ENCODE results near the gene HAUS7.

HAUS7 gene

GRCh38 chrX:153498453-153498852 lies 28.1 kb upstream of the HAUS7 start:
- Histone ChIP-seq H3K27me3 (replicated peaks; ENCODE audit: control insufficient read depth, insufficient read depth, low read length) (peaks cover 4% of the 10 kb centered on the region), H3K9ac (ENCODE audit: low read length) (no peak overlapping the region), H3K36me3 (ENCODE audit: control insufficient read depth, insufficient read depth, low read length, severe bottlenecking) (no peaks in the 10 kb centered on the region), H3K9me3 (ENCODE audit: control insufficient read depth, low read length) (no peaks in the 10 kb centered on the region), H3K4me1 (ENCODE audit: control insufficient read depth, insufficient read depth, low read length) (no peaks in the 10 kb centered on the region), H3K4me3 (ENCODE audit: low read length) (no peak overlapping the region)
- DNase-seq (ENCODE audit: low read depth), result no peak

- Histone ChIP-seq H3K4me3 (ENCODE audit: low read length) (no peak overlapping the region), H3K27me3 (replicated peaks; ENCODE audit: control insufficient read depth, insufficient read depth, low read length) (peaks cover 4% of the 10 kb centered on the region), H3K36me3 (ENCODE audit: control insufficient read depth, insufficient read depth, low read length, severe bottlenecking) (no peaks in the 10 kb centered on the region), H3K9ac (ENCODE audit: low read length) (no peak overlapping the region), H3K4me1 (ENCODE audit: control insufficient read depth, insufficient read depth, low read length) (no peaks in the 10 kb centered on the region), H3K9me3 (ENCODE audit: control insufficient read depth, low read length) (no peaks in the 10 kb centered on the region)
- DNase-seq (ENCODE audit: low read depth), result no peak
Measured at GRCh38 chrX:153496590-153496959, 26.2 kb upstream of the HAUS7 start.

DNA sequence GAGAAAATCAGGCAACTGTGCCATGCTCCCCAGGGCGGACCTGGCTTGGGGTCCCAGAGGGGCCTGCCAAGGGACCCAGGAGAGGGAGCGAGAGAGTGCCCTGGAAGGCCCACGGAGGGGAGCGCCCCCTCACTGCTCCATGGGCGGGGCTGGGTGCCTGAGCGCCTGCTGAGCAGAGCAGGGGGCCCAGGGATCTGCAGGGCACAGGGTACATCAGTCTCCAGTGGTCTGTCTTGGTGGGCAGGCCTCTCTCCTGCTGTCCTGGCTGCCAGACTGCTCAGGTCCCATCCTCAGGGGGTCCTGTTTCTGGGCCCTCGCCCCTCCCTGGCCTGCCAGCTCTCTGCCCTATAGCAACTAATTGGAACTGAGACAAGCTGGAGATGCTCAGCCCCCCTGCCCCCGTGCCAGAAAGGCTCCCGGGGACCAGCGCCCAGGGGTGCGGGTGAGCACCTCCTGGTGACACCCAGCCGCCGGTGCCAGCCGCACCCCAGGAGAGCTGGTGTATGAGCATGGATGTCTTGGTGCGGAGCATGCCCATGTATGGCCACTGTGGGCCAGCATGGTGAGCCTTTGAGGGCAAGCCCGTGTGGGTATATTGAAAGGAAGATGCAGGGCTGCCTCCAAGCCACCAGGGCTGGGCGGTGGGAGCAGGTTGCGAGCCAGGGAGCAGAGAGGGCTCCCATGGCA lies 25.7 kb upstream of the HAUS7 start:
- no peaks in the 10 kb centered on the region for H3K36me3 ChIP-seq (ENCODE audit: control insufficient read depth, insufficient read depth, low read length, severe bottlenecking)
- peaks cover 4% of the 10 kb centered on the region for H3K27me3 ChIP-seq (replicated peaks; ENCODE audit: control insufficient read depth, insufficient read depth, low read length)
- no peaks in the 10 kb centered on the region for H3K9me3 ChIP-seq (ENCODE audit: control insufficient read depth, low read length)
- DNase-seq (ENCODE audit: low read depth), result no peak
- peak overlapping the region; percentile 72 for H3K9ac ChIP-seq (ENCODE audit: low read length)
- H3K4me1 ChIP-seq (ENCODE audit: control insufficient read depth, insufficient read depth, low read length), result no peaks in the 10 kb centered on the region
- H3K4me3 ChIP-seq (ENCODE audit: low read length), result peak overlapping the region; percentile 76

GRCh38 chrX:153495362-153495751 lies 25.0 kb upstream of the HAUS7 start:
- peak overlapping the region; percentile 76 for H3K4me3 ChIP-seq (ENCODE audit: low read length)
- H3K36me3 ChIP-seq (ENCODE audit: control insufficient read depth, insufficient read depth, low read length, severe bottlenecking), result no peaks in the 10 kb centered on the region

GRCh38 chrX:153494541-153495361 lies 24.4 kb upstream of the HAUS7 start, which contains the start of gene BGN:
BGN (plus strand) TSS chrX:153494980; CDS start chrX:153504632, 9,652 bp downstream.
- Histone ChIP-seq H3K9ac (ENCODE audit: low read length) (peak within 1 kb of the TSS; percentile 72), H3K36me3 (ENCODE audit: control insufficient read depth, insufficient read depth, low read length, severe bottlenecking) (no peaks in the 10 kb centered on the region), H3K4me3 (ENCODE audit: low read length) (peak within 1 kb of the TSS; percentile 76), H3K27me3 (replicated peaks; ENCODE audit: control insufficient read depth, insufficient read depth, low read length) (peaks cover 4% of the 10 kb centered on the region), H3K4me1 (ENCODE audit: control insufficient read depth, insufficient read depth, low read length) (no peaks in the 10 kb centered on the region), H3K9me3 (ENCODE audit: control insufficient read depth, low read length) (no peaks in the 10 kb centered on the region)
- DNase-seq (ENCODE audit: low read depth), result peak; percentile 63

More at GRCh38 chrX:153495362-153495751, 25.0 kb upstream of the HAUS7 start:
- DNase-seq (ENCODE audit: low read depth), result peak; percentile 84
- Histone ChIP-seq H3K4me1 (ENCODE audit: control insufficient read depth, insufficient read depth, low read length) (no peaks in the 10 kb centered on the region), H3K27me3 (replicated peaks; ENCODE audit: control insufficient read depth, insufficient read depth, low read length) (peaks cover 4% of the 10 kb centered on the region), H3K9me3 (ENCODE audit: control insufficient read depth, low read length) (no peaks in the 10 kb centered on the region), H3K9ac (ENCODE audit: low read length) (peak overlapping the region; percentile 72)

- Histone ChIP-seq H3K4me1 (ENCODE audit: control insufficient read depth, insufficient read depth, low read length) (no peaks in the 10 kb centered on the region), H3K9me3 (ENCODE audit: control insufficient read depth, low read length) (no peaks in the 10 kb centered on the region), H3K4me3 (ENCODE audit: low read length) (no peak overlapping the region), H3K9ac (ENCODE audit: low read length) (no peak overlapping the region), H3K36me3 (ENCODE audit: control insufficient read depth, insufficient read depth, low read length, severe bottlenecking) (no peaks in the 10 kb centered on the region), H3K27me3 (replicated peaks; ENCODE audit: control insufficient read depth, insufficient read depth, low read length) (peaks cover 3% of the 10 kb centered on the region)
- DNase-seq (ENCODE audit: low read depth), result peak; percentile 44
Measured at GRCh38 chrX:153494061-153494460, 23.7 kb upstream of the HAUS7 start.

DNA sequence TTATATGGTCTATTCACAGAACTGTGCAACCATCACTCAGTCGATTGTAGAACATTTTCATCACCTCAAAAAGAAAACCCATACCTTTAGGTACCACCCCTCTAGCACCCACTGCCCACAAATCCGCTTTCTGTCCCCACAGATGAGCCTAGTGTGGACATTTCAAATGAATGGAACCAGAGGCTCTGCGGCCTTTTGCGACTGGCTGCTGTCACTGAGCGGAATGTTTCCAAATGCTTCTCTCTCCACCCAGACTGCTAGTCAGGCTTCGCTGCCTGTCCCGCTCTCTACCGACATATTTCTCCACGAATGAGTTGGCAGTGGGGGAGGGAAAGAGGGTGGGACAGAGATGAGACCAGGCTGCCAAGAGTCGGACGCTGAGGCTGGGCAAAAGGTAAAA lies 22.7 kb upstream of the HAUS7 start:
- no peak overlapping the region for H3K9ac ChIP-seq (ENCODE audit: low read length)
- H3K4me1 ChIP-seq (ENCODE audit: control insufficient read depth, insufficient read depth, low read length), result peaks cover 4% of the 10 kb centered on the region
- H3K27me3 ChIP-seq (replicated peaks; ENCODE audit: control insufficient read depth, insufficient read depth, low read length), result no peaks in the 10 kb centered on the region
- no peaks in the 10 kb centered on the region for H3K9me3 ChIP-seq (ENCODE audit: control insufficient read depth, low read length)
- H3K4me3 ChIP-seq (ENCODE audit: low read length), result no peak overlapping the region
- H3K36me3 ChIP-seq (ENCODE audit: control insufficient read depth, insufficient read depth, low read length, severe bottlenecking), result no peaks in the 10 kb centered on the region
- no peak for DNase-seq (ENCODE audit: low read depth)

DNA sequence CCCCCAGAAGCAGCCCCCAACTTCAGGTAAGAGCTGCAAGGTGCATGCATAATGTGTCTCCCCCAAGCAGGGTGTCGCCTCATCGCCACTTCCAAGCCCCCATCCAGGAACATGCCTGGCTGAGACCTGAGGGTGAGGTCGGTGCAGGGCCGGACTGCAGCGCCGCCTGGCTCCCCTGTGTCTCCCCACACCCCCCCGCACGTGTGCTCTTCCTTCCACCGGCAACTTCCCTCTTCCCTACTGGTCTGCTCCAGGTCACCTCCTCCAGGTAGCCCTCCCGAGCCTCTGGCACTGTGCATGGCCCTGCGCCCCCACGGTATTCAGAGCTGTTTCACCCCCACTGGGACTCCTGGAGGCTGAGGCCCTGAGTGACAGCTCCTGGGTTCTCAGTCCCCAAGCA lies 22.2 kb upstream of the HAUS7 start:
- Histone ChIP-seq H3K36me3 (ENCODE audit: control insufficient read depth, insufficient read depth, low read length, severe bottlenecking) (no peaks in the 10 kb centered on the region), H3K4me3 (ENCODE audit: low read length) (no peak overlapping the region), H3K9me3 (ENCODE audit: control insufficient read depth, low read length) (no peaks in the 10 kb centered on the region)

DNA sequence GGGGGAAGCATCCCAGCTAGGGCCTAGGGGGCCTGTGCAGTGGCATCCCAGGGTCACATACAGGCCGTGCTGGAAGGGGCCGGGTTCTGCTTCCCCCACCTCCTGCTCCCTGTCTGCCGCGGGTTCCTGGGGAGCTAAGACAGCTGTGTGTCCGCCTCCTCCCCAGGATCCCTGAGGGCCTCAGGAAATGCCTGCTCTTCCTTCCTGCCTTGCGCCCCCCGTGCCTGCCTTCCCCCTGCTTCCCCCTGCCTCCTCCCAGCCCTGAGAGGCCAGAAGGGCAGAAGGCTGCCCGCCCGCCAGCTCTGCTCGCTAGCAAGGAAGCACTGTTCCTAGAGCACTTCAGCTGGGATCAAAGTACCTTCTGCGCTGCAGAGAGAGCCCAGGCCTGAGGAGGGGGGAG lies 21.5 kb upstream of the HAUS7 start:
- DNase-seq (ENCODE audit: low read depth), result no peak
- no peak overlapping the region for H3K9ac ChIP-seq (ENCODE audit: low read length)
- no peaks in the 10 kb centered on the region for H3K9me3 ChIP-seq (ENCODE audit: control insufficient read depth, low read length)
- H3K4me3 ChIP-seq (ENCODE audit: low read length), result no peak overlapping the region
- no peaks in the 10 kb centered on the region for H3K36me3 ChIP-seq (ENCODE audit: control insufficient read depth, insufficient read depth, low read length, severe bottlenecking)
- no peaks in the 10 kb centered on the region for H3K27me3 ChIP-seq (replicated peaks; ENCODE audit: control insufficient read depth, insufficient read depth, low read length)
- peaks cover 4% of the 10 kb centered on the region for H3K4me1 ChIP-seq (ENCODE audit: control insufficient read depth, insufficient read depth, low read length)

More for the DNA sequence above, 22.2 kb upstream of the HAUS7 start:
- DNase-seq (ENCODE audit: low read depth), result no peak
- Histone ChIP-seq H3K27me3 (replicated peaks; ENCODE audit: control insufficient read depth, insufficient read depth, low read length) (no peaks in the 10 kb centered on the region), H3K9ac (ENCODE audit: low read length) (no peak overlapping the region), H3K4me1 (ENCODE audit: control insufficient read depth, insufficient read depth, low read length) (peaks cover 4% of the 10 kb centered on the region)

DNA sequence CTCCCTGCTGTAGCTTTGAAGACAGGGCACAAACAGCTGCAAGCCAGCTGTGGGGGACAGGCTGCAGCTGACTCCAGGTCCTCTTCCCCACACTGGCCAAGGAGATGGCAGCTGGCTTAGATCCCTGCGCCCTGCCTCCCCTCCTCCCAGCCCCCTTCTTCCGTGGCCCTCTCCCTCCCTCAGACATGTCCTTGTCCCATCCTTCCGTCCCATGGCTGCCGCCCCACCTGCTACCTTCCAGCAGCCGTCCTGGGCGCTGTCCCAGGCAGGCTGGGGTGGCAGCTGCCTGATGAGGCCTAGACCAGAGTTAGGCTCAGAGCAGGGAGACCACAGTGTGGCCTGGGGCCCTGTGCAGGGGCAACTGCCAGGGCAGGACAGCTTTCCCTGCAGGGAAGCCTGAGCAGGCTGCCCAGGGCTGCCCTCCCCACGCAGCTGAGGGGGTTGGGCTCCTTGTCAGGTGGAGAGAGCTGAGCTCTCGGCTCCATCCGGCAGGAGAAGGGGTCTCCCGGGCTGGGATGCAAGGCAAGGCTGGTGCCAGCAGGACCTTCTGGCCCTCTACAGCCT lies 21.1 kb upstream of the HAUS7 start:
- Histone ChIP-seq H3K36me3 (ENCODE audit: control insufficient read depth, insufficient read depth, low read length, severe bottlenecking) (no peaks in the 10 kb centered on the region), H3K4me3 (ENCODE audit: low read length) (no peak overlapping the region), H3K27me3 (replicated peaks; ENCODE audit: control insufficient read depth, insufficient read depth, low read length) (no peaks in the 10 kb centered on the region), H3K4me1 (ENCODE audit: control insufficient read depth, insufficient read depth, low read length) (peaks cover 4% of the 10 kb centered on the region), H3K9me3 (ENCODE audit: control insufficient read depth, low read length) (no peaks in the 10 kb centered on the region), H3K9ac (ENCODE audit: low read length) (no peak overlapping the region)
- no peak for DNase-seq (ENCODE audit: low read depth)

DNA sequence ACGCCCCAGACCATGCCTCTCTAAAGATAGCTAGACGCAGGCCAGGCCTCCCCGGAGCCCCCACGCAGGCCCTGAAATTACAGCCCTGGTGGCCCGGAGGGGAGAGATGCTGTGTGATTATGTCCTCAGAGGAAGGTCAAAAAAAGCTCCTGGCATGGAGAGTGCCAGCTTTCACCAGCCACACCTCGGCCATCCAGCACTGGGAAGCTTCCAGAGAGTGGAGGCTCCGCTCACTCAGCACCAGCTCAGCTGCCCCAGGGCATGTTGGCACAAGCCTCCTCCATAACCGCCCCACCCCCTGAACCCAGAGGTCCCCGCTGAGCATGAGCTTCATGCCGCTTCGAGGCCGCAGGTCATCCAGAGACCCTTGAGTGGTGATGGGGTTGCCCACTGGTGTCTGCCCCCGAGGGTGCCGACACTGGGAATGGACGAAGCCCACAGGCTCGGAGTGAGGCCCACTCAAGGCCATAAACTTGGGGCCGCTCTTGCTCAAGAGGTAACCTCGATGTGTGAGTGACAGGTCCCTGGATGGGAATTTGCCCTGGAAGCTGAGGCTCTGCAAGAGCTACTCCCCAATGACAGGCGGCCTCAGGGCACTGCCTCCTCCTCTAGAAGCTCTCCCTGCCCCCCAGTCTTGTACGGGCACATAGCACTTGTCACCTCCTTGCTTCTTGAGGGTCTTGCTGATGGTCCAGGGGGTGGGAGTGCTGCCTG lies 20.0 kb upstream of the HAUS7 start:
- Histone ChIP-seq H3K27me3 (replicated peaks; ENCODE audit: control insufficient read depth, insufficient read depth, low read length) (no peaks in the 10 kb centered on the region), H3K9ac (ENCODE audit: low read length) (no peak overlapping the region), H3K9me3 (ENCODE audit: control insufficient read depth, low read length) (no peaks in the 10 kb centered on the region), H3K4me3 (ENCODE audit: low read length) (no peak overlapping the region), H3K4me1 (ENCODE audit: control insufficient read depth, insufficient read depth, low read length) (peaks cover 4% of the 10 kb centered on the region), H3K36me3 (ENCODE audit: control insufficient read depth, insufficient read depth, low read length, severe bottlenecking) (no peaks in the 10 kb centered on the region)
- no peak for DNase-seq (ENCODE audit: low read depth)

Measured in adipocyte (in vitro differentiated cells).